ENCODE measurements around the gene VEZT. TPM values are rescaled to one million over a fixed set of nuclear protein-coding genes. Genes with fewer than 3 reads are reported as not detected.

The VEZT gene
- total RNA-seq, 1 experiment from 2014 or later = 46.4 TPM

DNA sequence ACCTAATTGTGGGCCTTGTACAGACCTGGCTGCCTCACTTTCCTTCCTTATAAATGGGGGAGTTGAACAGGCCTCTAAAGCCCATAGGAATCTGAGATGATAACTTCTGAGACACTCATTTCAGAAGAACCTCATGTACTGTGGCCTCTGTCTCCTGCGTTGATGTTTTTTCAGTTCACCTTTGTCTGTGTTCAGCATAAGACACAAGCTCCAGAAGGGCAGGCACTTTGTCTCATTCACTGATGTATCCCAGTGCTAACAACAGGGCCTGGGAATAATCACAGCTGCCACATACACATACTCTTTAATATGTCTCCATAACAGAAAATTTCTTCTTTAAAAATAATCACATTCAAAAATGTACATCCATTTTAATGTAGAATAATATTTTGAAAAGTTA lies 3.7 kb upstream of the VEZT start:
- no peak for TF ChIP-seq TCF7L2 (IDR thresholded peaks at IDR 0.05; ENCODE audit: borderline replicate concordance, extremely low read depth, insufficient read depth, insufficient read length)
- TF ChIP-seq ZFX (IDR thresholded peaks at IDR 0.05) = no peak
- no peak overlapping the region for H3K27ac ChIP-seq (ENCODE audit: low read depth, low read length)
- H2AFZ ChIP-seq (ENCODE audit: low read depth, low read length, poor library complexity, severe bottlenecking) = no peak overlapping the region
- H3K9me3 ChIP-seq (ENCODE audit: control insufficient read depth in 1 of 2, insufficient read depth in 1 of 2, low read depth in 1 of 2, low read length in 2 of 2) = no peaks in the 10 kb centered on the region
- no peaks in the 10 kb centered on the region for H3K36me3 ChIP-seq (ENCODE audit: control insufficient read depth in 1 of 2, insufficient read depth in 2 of 2, low read length in 2 of 2)
- no peak overlapping the region for H3K4me3 ChIP-seq (replicated peaks in 1 of 2; ENCODE audit: low read depth in 1 of 2, low read length in 2 of 2)
- H3K27me3 ChIP-seq (ENCODE audit: insufficient read depth, low read length) = no peaks in the 10 kb centered on the region
- no peaks in the 10 kb centered on the region for H3K9me2 ChIP-seq (ENCODE audit: insufficient read depth)
- no peak overlapping the region for H3K4me2 ChIP-seq (ENCODE audit: low read length)
- RAD21 ChIA-PET (ENCODE audit: low non-redundant PET in 1 of 2, low total read pairs in 2 of 2, uncharacterized antibody in 2 of 2, unreplicated experiment in 2 of 2) = no interaction called here
- no peak for DNase-seq (ENCODE audit: low read depth, low spot score)
- no TSS peak for BruUV-seq (replicated peaks)
- POLR2A ChIA-PET = interaction anchor here (1.9 kb wide), 1 partner anchor 9 kb away, joined by 4 read pairs; no protein-coding TSS in a partner anchor
- CTCF ChIA-PET = no interaction called here
- H4K20me1 ChIP-seq (ENCODE audit: insufficient read depth) = no peaks in the 10 kb centered on the region
- H3K9ac ChIP-seq (ENCODE audit: low read length) = no peak overlapping the region
- peaks cover 74% of the 10 kb centered on the region for H3K79me2 ChIP-seq (ENCODE audit: insufficient read depth, low read length)
- ATAC-seq = no peak
- H3K4me1 ChIP-seq (ENCODE audit: control insufficient read depth in 1 of 2, insufficient read depth in 2 of 2, low read length in 2 of 2) = peaks cover 3 to 16% of the 10 kb centered on the region in 2 experiments; a peak in 2 of 4 replicates
- intact Hi-C loops (cut with micrococcal nuclease) = no loop called here

DNA sequence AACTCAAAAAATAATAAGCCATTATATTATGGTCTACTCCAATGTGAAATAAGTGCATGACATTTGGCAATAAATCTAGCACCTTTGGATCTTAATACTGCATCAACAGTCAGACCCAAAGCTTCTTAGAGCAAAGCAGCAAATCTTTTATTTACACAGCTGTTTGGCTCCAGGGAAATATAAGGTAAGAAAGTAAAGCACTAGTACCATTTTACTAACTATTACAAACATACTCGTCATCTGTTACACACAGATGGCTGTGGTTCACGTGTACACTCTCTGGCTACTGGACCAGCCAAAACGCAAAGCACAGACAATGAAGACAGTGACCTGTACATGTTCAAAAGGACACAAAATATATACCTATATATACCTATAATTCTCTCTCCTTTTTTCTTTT lies 3.1 kb upstream of the VEZT start:
- Histone ChIP-seq H3K27me3 (ENCODE audit: insufficient read depth, low read length) (no peaks in the 10 kb centered on the region), H3K4me2 (ENCODE audit: low read length) (no peak overlapping the region), H3K9ac (ENCODE audit: low read length) (no peak overlapping the region), H3K36me3 (ENCODE audit: control insufficient read depth in 1 of 2, insufficient read depth in 2 of 2, low read length in 2 of 2) (no peaks in the 10 kb centered on the region), H3K79me2 (ENCODE audit: insufficient read depth, low read length) (peaks cover 76% of the 10 kb centered on the region), H3K9me2 (ENCODE audit: insufficient read depth) (no peaks in the 10 kb centered on the region), H2AFZ (ENCODE audit: low read depth, low read length, poor library complexity, severe bottlenecking) (no peak overlapping the region), H3K4me1 (ENCODE audit: control insufficient read depth in 1 of 2, insufficient read depth in 2 of 2, low read length in 2 of 2) (peaks cover 3 to 21% of the 10 kb centered on the region in 2 experiments; a peak in 2 of 4 replicates), H4K20me1 (ENCODE audit: insufficient read depth) (no peaks in the 10 kb centered on the region), H3K4me3 (replicated peaks in 1 of 2; ENCODE audit: low read depth in 1 of 2, low read length in 2 of 2) (no peak overlapping the region), H3K9me3 (ENCODE audit: control insufficient read depth in 1 of 2, insufficient read depth in 1 of 2, low read depth in 1 of 2, low read length in 2 of 2) (no peaks in the 10 kb centered on the region), H3K27ac (ENCODE audit: low read depth, low read length) (no peak overlapping the region)
- DNase-seq (ENCODE audit: low read depth, low spot score) (no peak), ATAC-seq (no peak)
- intact Hi-C loops (cut with micrococcal nuclease) = no loop called here
- ChIA-PET POLR2A (interaction anchor here (1.6 kb wide), 1 partner anchor 10 kb away, joined by 11 read pairs; no protein-coding TSS in a partner anchor), RAD21 (ENCODE audit: low non-redundant PET in 1 of 2, low total read pairs in 2 of 2, uncharacterized antibody in 2 of 2, unreplicated experiment in 2 of 2) (no interaction called here), CTCF (no interaction called here)
- TF ChIP-seq TCF7L2 (IDR thresholded peaks at IDR 0.05; ENCODE audit: borderline replicate concordance, extremely low read depth, insufficient read depth, insufficient read length) = no peak
- no peak for TF ChIP-seq MAX (IDR thresholded peaks at IDR 0.05)
- no peak for TF ChIP-seq ZNF274 (IDR thresholded peaks at IDR 0.05; ENCODE audit: low read depth, low read length)
- TF ChIP-seq YY1 (IDR thresholded peaks at IDR 0.05; ENCODE audit: extremely low read depth, insufficient replicate concordance, low read depth, low read length) = no peak
- no peak for TF ChIP-seq REST (IDR thresholded peaks at IDR 0.05; ENCODE audit: low read depth)
- TF ChIP-seq CEBPB (IDR thresholded peaks at IDR 0.05; ENCODE audit: low read depth) = no peak
- TF ChIP-seq ZFX (IDR thresholded peaks at IDR 0.05) = no peak
- no TSS peak for BruUV-seq (replicated peaks)

All from HCT116 (cell line).